Transverse colon (tissue), 4 donors: Measurements from ENCODE around the gene PRMT2. TPM values are rescaled to one million over a fixed set of nuclear protein-coding genes. Genes with fewer than 3 reads are reported as not detected.

Experiments
- DNase-seq: peaks from one replicate; pipeline ENCODE4 v3.0.0-alpha.2; 2019
- H3K27ac ChIP-seq, 4 donors: fragments of 200-600 bp; sonication (generic); 2 replicates each; pipeline ENCODE4 v1.5.1; 2016 to 2018; ENCODE audit warnings: inconsistent platforms in 4 of 4
- H3K27me3 ChIP-seq: fragments of 200-600 bp; sonication (generic); 2 replicates; pipeline ENCODE4 v1.5.1; 2017; ENCODE audit warnings: inconsistent platforms
- H3K36me3 ChIP-seq, 4 donors: fragments of 200-600 bp; sonication (generic); 2 replicates each; pipeline ENCODE4 v1.5.1; 2017 to 2019; ENCODE audit warnings: inconsistent platforms in 4 of 4
- H3K4me1 ChIP-seq, 4 donors: fragments of 200-600 bp; sonication (generic); 2 replicates each; pipeline ENCODE4 v1.5.1; 2017 to 2020; ENCODE audit warnings: inconsistent platforms in 4 of 4
- H3K4me3 ChIP-seq, 4 donors: fragments of 200-600 bp; sonication (generic); 1 replicate in 1 of 4; 2 replicates in 3 of 4; pipeline versions ENCODE4 v1.5.1 to v1.6.1; 2017 to 2019; ENCODE audit warnings: inconsistent platforms in 4 of 4
- H3K9me3 ChIP-seq, 2 donors: fragments of 200-600 bp; sonication (generic); 2 replicates each; pipeline ENCODE4 v1.5.1; 2017 to 2019; ENCODE audit warnings: inconsistent platforms in 2 of 2
- EP300 ChIP-seq: sonication (generic); formaldehyde crosslinking; IDR thresholded peaks from one replicate; pipeline ENCODE4 v1.6.1; 2017; ENCODE audit warnings: antibody characterized with exemption, low read depth
- POLR2A ChIP-seq: fragments of 450-650 bp; IDR thresholded peaks from one replicate; pipeline ENCODE4 v1.6.1; 2016; ENCODE audit warnings: antibody characterized with exemption, mild to moderate bottlenecking, moderate library complexity
- POLR2AphosphoS5 ChIP-seq, 3 donors: sonication (generic); formaldehyde crosslinking; IDR thresholded peaks; one replicate each; pipeline ENCODE4 v1.6.1; 2016; ENCODE audit warnings: antibody characterized with exemption in 3 of 3
- WGBS, 2 donors: methylation state at CpG; one replicate each; pipeline ENCODE4 v1.1.5; 2018; ENCODE audit warnings: low coverage in 1 of 2; 5-methylcytosine and 5-hydroxymethylcytosine counted together
- in situ Hi-C, 4 donors: fragments of 200-750 bp; cut with MboI; loops; one replicate each; pipeline versions ENCODE4 v1.15.0 to v1.15.1; 2017; ENCODE audit warnings: low sequenced_read_pairs in 3 of 4, low pct_ligation_motif_present in 1 of 4, low pct_unique_long_range_greater_than_20kb in 1 of 4
- intact Hi-C: fragments of 100-400 bp; cut with DNase I; formaldehyde crosslinking; loops from one replicate; pipeline ENCODE4 v1.15.1; 2023; ENCODE audit warnings: low total_unique reads
- total RNA-seq, 4 donors: library from RNA; depleted of rRNA; stranded (reverse); fragments of >200 nt; gene quantifications; one replicate each; pipeline ENCODE4 v1.1.0, GENCODE V29; 2016
- TF ChIP-seq, protein P1 (sequence below), 5 experiments: fragments of 200-600 bp in 3 of 5; fragments of 450-650 bp in 2 of 5; sonication (generic) in 3 of 5; IDR thresholded peaks; 1 replicate in 2 of 5; 2 replicates in 3 of 5; pipeline ENCODE4 v1.5.1; 2016 to 2017; ENCODE audit warnings: antibody characterized with exemption in 5 of 5, inconsistent platforms in 3 of 5, mild to moderate bottlenecking in 2 of 5, moderate library complexity in 1 of 5

Gene PRMT2
- total RNA-seq, 4 donors from 2014 or later = 80.4 to 112 (median 96.2) TPM

DNA sequence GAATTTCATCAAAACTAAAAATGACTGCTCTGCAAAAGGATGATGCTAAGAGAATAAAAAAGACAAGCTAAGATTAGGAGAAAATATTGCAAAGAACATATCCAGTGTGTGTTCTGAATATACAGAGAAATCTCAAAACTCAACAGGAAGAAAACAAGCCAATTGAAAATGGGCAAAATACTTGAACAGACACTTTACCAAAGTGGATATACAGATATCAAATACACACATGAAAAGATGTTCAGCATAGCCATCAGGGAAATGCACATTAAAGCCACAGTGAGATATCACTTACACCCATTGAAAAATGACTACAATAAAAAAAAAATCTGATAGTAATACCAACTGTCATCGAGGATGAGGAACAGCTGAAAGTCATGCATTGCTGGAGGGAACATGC, 21.3 kb downstream of the PRMT2 start:
- H3K4me3 ChIP-seq = no peak overlapping the region
- WGBS, 2 donors = 93 to 100% methylated on average over 1 of the region's 1 CpG
- peaks cover 0 to 48% (median 22%) of the 10 kb centered on the region in 4 donors for H3K36me3 ChIP-seq
- no peak overlapping the region for H3K27ac ChIP-seq
- H3K4me1 ChIP-seq = no peaks in the 10 kb centered on the region
- intact Hi-C loops (no loop called here), in situ Hi-C loops (no loop called here)
- H3K9me3 ChIP-seq = peaks cover 6 to 12% of the 10 kb centered on the region in 2 donors
- H3K27me3 ChIP-seq = no peaks in the 10 kb centered on the region
- DNase-seq = no peak
- TF ChIP-seq EP300 = no peak
- no peak for TF ChIP-seq POLR2AphosphoS5 (IDR thresholded peaks at IDR 0.05)
- TF ChIP-seq, protein P1, sequence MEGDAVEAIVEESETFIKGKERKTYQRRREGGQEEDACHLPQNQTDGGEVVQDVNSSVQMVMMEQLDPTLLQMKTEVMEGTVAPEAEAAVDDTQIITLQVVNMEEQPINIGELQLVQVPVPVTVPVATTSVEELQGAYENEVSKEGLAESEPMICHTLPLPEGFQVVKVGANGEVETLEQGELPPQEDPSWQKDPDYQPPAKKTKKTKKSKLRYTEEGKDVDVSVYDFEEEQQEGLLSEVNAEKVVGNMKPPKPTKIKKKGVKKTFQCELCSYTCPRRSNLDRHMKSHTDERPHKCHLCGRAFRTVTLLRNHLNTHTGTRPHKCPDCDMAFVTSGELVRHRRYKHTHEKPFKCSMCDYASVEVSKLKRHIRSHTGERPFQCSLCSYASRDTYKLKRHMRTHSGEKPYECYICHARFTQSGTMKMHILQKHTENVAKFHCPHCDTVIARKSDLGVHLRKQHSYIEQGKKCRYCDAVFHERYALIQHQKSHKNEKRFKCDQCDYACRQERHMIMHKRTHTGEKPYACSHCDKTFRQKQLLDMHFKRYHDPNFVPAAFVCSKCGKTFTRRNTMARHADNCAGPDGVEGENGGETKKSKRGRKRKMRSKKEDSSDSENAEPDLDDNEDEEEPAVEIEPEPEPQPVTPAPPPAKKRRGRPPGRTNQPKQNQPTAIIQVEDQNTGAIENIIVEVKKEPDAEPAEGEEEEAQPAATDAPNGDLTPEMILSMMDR (IDR thresholded peaks at IDR 0.05) = no peak
- TF ChIP-seq POLR2A = no peak

DNA sequence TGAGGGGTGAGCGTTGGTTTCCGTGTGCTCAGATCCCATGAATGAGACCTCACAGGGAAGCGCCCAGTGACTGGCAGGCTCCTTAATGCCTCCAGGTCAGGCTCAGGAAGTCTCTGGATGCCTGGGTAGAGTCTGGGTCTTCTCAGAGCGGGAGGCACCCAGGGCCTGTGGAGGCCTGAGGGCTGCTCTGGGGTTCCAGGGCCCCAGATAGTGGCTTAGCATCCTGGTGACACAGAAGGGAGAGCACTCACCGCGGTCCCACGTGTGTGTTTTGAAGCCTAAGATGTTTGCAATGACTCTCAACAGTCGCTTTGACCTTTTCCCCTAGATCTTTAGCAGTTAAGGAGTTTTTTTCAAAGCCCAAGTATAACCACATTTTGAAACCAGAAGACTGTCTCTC, 25.0 kb downstream of the PRMT2 start:
- Histone ChIP-seq H3K9me3 (no peaks in the 10 kb centered on the region), H3K4me1 (no peaks in the 10 kb centered on the region), H3K27ac (no peak overlapping the region), H3K27me3 (no peaks in the 10 kb centered on the region), H3K36me3 (peaks cover 0 to 16% (median 0%) of the 10 kb centered on the region in 4 donors), H3K4me3 (no peak overlapping the region)
- TF ChIP-seq POLR2A = no peak
- TF ChIP-seq POLR2AphosphoS5 (IDR thresholded peaks at IDR 0.05) = no peak
- no peak for TF ChIP-seq EP300
- no peak for DNase-seq
- WGBS, 2 donors = 81 to 100% methylated on average over 4 to 8 of the region's 8 CpGs
- in situ Hi-C loops = no loop called here
- intact Hi-C loops = no loop called here

DNA sequence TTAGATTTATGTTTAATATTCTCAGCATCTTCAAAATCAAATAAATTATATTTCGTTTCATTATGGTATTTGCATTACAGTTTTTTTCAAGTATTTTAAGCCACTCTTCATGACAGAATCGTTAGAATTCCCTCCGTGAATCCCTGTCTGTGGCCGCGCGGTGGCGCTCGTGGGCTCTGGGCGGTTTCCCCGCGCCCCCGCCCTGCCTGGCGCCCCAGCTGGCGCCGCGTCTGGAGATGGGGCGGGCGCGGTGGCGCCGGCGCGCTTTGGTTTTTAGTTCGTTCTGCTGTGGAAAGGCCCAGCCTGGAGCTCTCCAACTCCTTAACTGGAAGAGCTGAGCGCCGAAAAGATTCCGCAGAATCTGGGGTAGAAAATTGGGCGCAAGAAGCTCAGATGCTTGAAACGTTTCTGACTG, 25.7 kb downstream of the PRMT2 start:
- peak; percentile 42 for DNase-seq
- Histone ChIP-seq H3K9me3 (no peaks in the 10 kb centered on the region), H3K27ac (peak overlapping the region in 3 of 4 donors; percentile 35 to 80 (median 68)), H3K4me1 (no peaks in the 10 kb centered on the region), H3K27me3 (no peaks in the 10 kb centered on the region), H3K4me3 (peak overlapping the region in 3 of 4 donors; percentile 15 to 28 (median 19)), H3K36me3 (peaks cover 0 to 10% (median 0%) of the 10 kb centered on the region in 4 donors)
- TF ChIP-seq POLR2A = no peak
- TF ChIP-seq, protein P1 (IDR thresholded peaks at IDR 0.05) = peak; percentile 36 to 68 (median 58)
- in situ Hi-C loops (no loop called here), intact Hi-C loops (no loop called here)
- 10 to 56% methylated on average over 2 to 29 of the region's 29 CpGs for WGBS, 2 donors

DNA sequence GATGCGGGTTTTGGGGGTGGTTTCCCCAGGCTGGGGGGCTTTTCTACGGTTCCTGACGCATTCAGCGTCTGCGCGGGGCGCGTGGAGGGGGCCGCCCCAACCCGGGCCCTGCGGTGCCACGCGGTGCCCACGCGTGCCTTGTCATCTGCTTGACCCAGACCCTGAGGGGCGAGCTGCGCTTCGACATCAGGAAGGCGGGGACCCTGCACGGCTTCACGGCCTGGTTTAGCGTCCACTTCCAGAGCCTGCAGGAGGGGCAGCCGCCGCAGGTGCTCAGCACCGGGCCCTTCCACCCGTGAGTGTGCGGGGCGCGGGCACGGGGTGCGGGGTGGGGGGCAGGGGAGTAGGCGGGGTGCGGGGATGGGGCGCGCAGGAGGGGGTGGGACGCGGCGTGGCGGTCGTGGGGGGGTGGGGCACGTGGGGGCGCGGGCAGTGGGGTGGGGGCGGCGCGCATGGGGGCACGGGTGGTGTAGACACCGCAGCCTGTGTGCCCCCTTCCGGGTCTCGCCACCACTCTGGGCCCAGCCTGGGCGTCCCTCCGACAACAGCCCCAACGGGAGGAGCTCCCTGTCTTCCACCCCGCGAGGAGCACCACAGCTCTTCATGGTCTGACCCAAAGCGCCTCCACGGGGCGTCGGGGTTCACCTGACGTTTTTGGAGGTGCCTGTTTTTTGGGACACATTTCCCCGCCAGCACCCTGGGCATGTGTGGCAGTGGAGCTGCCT, 26.3 kb downstream of the PRMT2 start:
- in situ Hi-C loops = no loop called here
- TF ChIP-seq, protein P1 (IDR thresholded peaks at IDR 0.05) = no peak
- TF ChIP-seq EP300 = no peak
- TF ChIP-seq POLR2AphosphoS5 (IDR thresholded peaks at IDR 0.05) = no peak
- TF ChIP-seq POLR2A = no peak
- Histone ChIP-seq H3K9me3 (no peaks in the 10 kb centered on the region), H3K4me3 (peak overlapping the region in 3 of 4 donors; percentile 15 to 28 (median 19)), H3K36me3 (peaks cover 0 to 4% (median 0%) of the 10 kb centered on the region in 4 donors), H3K27ac (peak overlapping the region in 3 of 4 donors; percentile 35 to 80 (median 68)), H3K4me1 (peaks cover 0 to 3% (median under 1%) of the 10 kb centered on the region in 4 donors), H3K27me3 (peaks cover 3% of the 10 kb centered on the region)
- DNase-seq = no peak
- WGBS, 2 donors = 76% methylated on average over 40 of the region's 61 CpGs; no CpG with 5 or more reads in 1 of the 2 donors
- intact Hi-C loops = no loop called here

DNA sequence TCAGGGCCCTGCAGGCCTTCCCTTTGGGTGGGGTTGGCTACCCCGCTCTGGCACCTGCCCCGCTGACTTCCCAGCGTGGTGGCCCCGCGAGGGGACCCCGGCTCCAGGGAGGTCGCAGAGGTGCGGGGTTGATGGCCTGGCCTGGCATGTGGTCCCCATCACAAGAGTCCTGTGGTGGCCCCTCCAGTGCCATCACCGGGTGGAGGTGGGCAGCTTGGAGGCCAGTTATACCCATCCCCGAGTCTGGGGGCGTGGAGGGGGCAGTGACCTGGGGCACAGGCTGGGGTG, 26.8 kb downstream of the PRMT2 start:
- H3K27ac ChIP-seq = no peak overlapping the region
- no peak overlapping the region for H3K4me3 ChIP-seq

More for the DNA sequence above, 26.8 kb downstream of the PRMT2 start:
- no peak for DNase-seq
- H3K36me3 ChIP-seq = no peaks in the 10 kb centered on the region
- TF ChIP-seq, protein P1 (IDR thresholded peaks at IDR 0.05) = no peak
- TF ChIP-seq POLR2A (no peak), EP300 (no peak), POLR2AphosphoS5 (IDR thresholded peaks at IDR 0.05) (no peak)
- no peaks in the 10 kb centered on the region for H3K9me3 ChIP-seq
- 83% methylated on average over 11 of the region's 11 CpGs; no CpG with 5 or more reads in 1 of the 2 donors for WGBS, 2 donors
- intact Hi-C loops (no loop called here), in situ Hi-C loops (no loop called here)
- peaks cover 8% of the 10 kb centered on the region for H3K27me3 ChIP-seq
- peaks cover 4 to 8% (median 5%) of the 10 kb centered on the region in 4 donors for H3K4me1 ChIP-seq
